ENCODE results near the gene NBPF6. TPM values are rescaled to one million over a fixed set of nuclear protein-coding genes. Genes with fewer than 3 reads are reported as not detected.
"Not testable (repeated sequence)": the region's sequence is repeated elsewhere in the genome, so short reads cannot be mapped to it uniquely, and the experiment has no call there.

The NBPF6 gene, protein sequence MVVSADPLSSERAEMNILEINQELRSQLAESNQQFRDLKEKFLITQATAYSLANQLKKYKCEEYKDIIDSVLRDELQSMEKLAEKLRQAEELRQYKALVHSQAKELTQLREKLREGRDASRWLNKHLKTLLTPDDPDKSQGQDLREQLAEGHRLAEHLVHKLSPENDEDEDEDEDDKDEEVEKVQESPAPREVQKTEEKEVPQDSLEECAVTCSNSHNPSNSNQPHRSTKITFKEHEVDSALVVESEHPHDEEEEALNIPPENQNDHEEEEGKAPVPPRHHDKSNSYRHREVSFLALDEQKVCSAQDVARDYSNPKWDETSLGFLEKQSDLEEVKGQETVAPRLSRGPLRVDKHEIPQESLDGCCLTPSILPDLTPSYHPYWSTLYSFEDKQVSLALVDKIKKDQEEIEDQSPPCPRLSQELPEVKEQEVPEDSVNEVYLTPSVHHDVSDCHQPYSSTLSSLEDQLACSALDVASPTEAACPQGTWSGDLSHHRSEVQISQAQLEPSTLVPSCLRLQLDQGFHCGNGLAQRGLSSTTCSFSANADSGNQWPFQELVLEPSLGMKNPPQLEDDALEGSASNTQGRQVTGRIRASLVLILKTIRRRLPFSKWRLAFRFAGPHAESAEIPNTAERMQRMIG
- total RNA-seq, result not detected
- not detected for polyA plus RNA-seq (ENCODE audit: insufficient read length in 6 of 6)
- long read RNA-seq, donor 1, result 0 reads
- long read RNA-seq, donor 2, result 0 reads
- long read RNA-seq, donor 3, result 0 reads
- long read RNA-seq, donor 4, result 0 reads
- long read RNA-seq, donor 5, result 0 reads
- long read RNA-seq, donor 6, result 0 reads
- long read RNA-seq, donor 7, result 0 reads
- long read RNA-seq, donor 8, result 0 reads
- long read RNA-seq, donor 9, result 0 reads
- long read RNA-seq, donor 10, result 0 reads
- long read RNA-seq, donor 11, result 0 reads
- long read RNA-seq, donor 12, result 0 reads

DNA sequence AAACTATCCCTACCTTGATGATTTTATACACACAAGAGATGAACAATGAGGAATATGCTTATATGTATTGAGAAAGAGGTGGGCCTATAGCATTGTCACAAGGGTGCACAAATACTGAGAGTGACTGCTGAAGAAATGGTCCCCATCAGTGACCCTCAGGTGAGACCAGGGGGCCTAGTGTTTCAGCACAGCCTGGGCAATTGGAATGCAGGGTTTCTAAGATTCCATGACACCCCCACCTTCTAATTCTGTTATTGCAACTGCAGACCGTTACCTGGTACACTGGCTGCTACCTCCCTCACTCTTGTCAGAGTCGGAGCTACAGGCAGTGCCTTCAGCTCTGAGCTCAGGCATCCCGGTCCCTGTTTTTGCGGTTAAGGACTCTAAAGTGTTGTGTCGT is at the start of gene NBPF6:
TSS of gene NBPF6 (plus strand) at position 301 of the 400 bp plus-strand sequence. CDS start 259 bp downstream, outside the sequence.
- H3K27ac ChIP-seq; H3K36me3 ChIP-seq; H3K4me1 ChIP-seq; H3K9me3 ChIP-seq; intact Hi-C loops (cut with DNase I); DNase-seq; H3K27me3 ChIP-seq; ATAC-seq; H3K4me3 ChIP-seq: not testable (repeated sequence)

DNA sequence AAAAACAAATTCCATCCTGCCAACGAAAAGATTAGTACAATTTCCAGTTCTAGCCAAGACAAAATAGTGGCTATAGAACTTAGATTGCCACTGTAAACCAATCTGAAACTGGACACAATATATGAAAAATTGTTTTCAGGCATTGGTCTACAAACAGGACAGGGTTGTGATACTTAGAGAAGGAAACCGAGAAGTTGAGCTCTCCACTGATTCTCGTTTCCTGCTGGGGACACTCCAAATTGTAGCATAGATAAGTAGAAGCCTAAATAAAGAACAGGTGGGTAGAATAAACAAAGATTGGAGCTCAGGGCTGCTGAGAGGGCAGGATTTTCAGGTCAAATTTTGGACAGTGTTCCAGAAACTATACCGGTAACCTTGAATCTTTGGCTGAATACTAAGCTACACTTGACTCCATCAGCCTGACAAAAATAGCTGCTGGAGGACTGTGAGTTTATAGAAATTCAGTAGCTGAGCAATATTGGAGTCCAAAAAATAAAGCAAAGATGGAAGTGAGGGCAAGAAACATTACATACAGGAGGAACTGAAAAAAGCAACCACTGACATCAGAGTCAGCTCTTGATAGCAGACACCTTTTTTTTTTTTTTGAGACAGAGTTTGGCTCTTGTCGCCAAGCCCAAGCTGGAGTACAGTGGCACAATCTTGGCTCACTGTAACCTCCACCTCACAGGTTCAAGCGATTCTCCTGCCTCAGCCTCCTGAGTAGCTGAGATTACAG is 38.9 kb upstream of the NBPF6 start:
- H3K9me3 ChIP-seq; H3K27ac ChIP-seq; ATAC-seq; H3K4me3 ChIP-seq; intact Hi-C loops (cut with DNase I); H3K27me3 ChIP-seq; DNase-seq; H3K4me1 ChIP-seq; H3K36me3 ChIP-seq: not testable (repeated sequence)

DNA sequence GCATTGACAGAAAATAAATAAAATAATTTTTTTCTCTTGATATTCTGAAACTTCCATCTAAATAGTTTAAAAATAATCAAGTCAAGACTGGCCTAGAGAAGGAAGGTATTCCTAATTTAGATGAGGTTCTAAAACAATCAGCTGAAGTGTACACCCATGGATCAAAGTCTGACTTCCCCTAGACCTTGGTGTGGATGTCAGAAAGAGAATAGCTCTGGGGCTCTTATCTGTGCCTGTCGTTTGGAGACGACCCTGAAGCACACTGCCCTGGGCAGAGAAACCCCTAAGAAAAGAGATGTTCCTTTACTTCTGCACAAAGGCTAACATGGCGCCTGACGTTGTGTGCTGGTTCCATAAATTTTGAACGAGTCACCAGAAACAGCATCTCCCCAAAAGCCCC is 30.0 kb upstream of the NBPF6 start:
- H3K4me3 ChIP-seq; H3K27me3 ChIP-seq; ATAC-seq; DNase-seq; H3K4me1 ChIP-seq; H3K36me3 ChIP-seq; H3K9me3 ChIP-seq; H3K27ac ChIP-seq; intact Hi-C loops (cut with DNase I): not testable (repeated sequence)

DNA sequence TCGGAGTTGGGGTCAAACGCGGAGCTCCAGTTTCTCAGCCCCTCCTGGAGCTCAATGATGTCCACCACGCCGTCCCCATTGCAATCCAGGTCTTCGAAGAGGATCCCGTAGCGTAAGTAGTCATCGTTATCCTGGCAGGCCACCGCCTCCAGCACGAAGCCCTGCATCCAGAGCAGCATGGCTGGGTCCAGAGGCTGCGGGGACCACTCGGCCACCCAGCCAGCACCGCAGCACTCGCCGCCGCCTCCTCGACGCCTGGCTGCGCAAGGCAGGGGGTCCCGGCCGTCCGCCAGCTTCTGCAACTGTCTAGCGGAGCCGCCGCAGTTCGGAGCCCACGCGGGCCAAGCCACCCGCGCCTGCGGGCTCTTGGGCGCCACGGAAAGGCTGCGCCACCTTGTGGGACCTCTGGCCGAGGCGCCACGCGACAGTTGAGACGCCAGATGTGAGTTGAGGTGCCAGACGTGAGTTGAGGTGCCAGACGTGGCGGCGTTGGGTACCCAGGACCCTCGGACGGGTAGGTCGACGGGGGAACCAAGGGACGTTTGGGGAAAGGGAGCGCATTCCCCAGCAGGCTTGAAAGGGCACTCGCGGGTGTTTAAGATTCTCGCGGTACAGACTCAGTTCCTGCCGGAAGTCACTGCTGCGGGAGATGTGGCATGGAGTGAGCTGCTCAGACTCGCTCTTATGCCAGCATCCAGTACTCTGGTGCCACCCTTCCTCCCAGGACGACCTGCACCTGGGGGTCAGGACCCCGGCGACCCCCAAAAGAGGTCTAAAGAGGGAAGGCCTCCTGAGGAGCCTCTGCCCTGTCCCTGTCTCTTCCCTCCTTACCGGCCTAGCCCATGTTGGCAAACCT is 28.9 kb upstream of the NBPF6 start:
- intact Hi-C loops (cut with DNase I); H3K9me3 ChIP-seq: not testable (repeated sequence)
- ATAC-seq, result peak; percentile 77

DNA sequence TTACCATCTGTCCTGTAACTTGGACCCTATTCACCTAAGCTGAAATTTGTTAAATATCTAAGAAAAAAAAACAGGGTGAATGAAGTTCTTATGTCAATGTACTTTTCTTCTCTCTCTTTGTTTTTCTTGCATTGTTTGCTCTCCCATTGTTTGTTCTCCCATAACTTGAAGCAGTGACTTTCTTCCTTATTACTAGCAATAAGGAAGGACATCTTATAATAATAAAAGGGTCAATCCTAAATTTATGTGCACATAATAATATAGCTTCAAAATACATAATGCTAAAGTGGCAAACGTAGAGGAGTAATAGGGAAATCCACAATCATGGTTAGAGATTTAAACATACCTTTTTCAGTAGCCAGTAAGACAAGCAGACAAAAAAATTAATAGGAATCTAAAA is 23.3 kb upstream of the NBPF6 start:
- H3K9me3 ChIP-seq; intact Hi-C loops (cut with DNase I); DNase-seq: not testable (repeated sequence)

More for the DNA sequence above, 28.9 kb upstream of the NBPF6 start:
- not testable (repeated sequence) for H3K36me3 ChIP-seq, H3K27me3 ChIP-seq, DNase-seq, H3K4me3 ChIP-seq, H3K4me1 ChIP-seq, H3K27ac ChIP-seq

DNA sequence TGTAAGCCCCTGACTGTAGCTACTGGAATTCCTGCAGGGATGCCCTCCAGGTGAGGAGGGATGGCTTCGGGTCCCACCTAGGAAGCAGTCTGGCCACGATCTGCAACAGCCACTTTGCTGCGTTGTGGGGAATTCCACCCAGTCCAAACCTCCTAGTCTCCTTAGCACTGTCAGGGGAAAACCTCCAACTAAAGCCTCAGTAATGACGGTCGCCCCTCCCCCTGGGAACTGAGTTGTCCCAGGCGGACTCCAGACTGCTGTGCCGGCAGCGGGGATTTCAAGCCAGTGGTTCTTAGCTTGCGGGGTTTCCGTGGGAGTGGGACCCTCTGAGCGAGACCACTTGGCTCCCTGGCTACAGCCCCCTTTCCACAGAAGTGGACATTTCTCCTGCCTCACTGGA is 18.1 kb upstream of the NBPF6 start:
- H3K4me3 ChIP-seq; DNase-seq; H3K27me3 ChIP-seq; H3K27ac ChIP-seq; H3K36me3 ChIP-seq; intact Hi-C loops (cut with DNase I); H3K4me1 ChIP-seq; ATAC-seq; H3K9me3 ChIP-seq: not testable (repeated sequence)

More for the DNA sequence above, 23.3 kb upstream of the NBPF6 start:
- not testable (repeated sequence) for H3K27me3 ChIP-seq, H3K27ac ChIP-seq, H3K4me3 ChIP-seq, ATAC-seq, H3K36me3 ChIP-seq, H3K4me1 ChIP-seq

DNA sequence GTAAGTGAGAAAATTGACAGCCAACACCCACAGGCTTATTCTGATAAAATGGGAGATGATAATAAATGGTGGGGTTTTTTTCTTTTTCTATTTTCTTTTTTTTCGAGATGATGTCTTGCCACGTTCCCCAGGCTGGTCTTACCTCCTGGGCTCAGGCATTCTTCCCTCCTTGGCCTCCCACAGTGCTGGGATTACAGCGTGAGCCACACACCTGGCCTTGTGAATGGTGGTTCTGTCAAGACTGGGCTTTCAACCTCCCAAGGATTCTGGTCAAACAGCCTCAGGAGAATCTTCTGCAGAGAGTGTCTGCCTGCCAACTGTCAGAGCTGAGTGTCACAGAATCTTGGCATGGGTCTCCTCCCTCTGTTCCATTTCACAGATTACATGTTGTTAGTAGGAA is 16.7 kb upstream of the NBPF6 start:
- H3K9me3 ChIP-seq; DNase-seq; ATAC-seq; H3K4me1 ChIP-seq; H3K27me3 ChIP-seq; intact Hi-C loops (cut with DNase I); H3K4me3 ChIP-seq; H3K27ac ChIP-seq; H3K36me3 ChIP-seq: not testable (repeated sequence)

DNA sequence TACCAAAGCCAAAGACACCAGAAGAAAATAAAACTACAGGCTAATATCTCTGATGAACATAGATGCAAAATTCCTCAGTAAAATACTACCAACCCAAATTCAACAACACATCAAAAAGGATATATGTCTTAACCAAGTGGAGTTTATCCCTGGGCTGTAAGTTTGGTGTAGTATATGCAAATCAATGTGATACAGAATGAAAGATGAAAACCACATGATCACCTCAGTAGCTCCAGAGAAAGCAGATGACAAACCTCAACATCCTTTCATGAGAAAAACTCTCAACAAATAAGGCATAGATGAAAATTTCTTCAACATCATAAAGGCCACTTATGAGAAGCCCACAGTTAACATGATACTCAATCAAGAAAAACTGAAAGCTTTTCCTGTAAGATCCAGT is 11.6 kb upstream of the NBPF6 start:
- H3K4me3 ChIP-seq; intact Hi-C loops (cut with DNase I); H3K27ac ChIP-seq; ATAC-seq; H3K36me3 ChIP-seq; H3K4me1 ChIP-seq; DNase-seq; H3K9me3 ChIP-seq; H3K27me3 ChIP-seq: not testable (repeated sequence)

DNA sequence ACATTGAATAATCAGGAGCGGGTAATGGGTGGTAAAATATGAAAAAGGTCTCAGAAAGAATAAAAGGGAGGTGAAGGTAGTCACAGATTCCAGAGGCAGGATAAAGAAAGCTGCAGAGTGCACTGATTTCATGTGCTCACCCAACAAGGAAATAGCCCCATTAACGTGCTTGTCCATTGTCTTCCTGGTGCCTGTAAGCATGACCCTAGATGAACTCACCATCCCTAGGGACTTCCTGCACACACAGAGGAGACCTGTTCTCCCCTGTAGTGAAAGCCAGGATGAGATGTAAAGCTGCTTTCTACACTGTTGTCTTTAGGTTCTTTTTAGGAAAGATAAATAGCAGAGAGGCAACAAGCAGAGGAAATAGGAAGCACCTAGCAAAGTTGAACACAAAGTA is 4.4 kb downstream of the NBPF6 start:
- ATAC-seq; H3K4me3 ChIP-seq; H3K9me3 ChIP-seq; H3K27me3 ChIP-seq; DNase-seq; H3K36me3 ChIP-seq; H3K4me1 ChIP-seq; intact Hi-C loops (cut with DNase I); H3K27ac ChIP-seq: not testable (repeated sequence)

DNA sequence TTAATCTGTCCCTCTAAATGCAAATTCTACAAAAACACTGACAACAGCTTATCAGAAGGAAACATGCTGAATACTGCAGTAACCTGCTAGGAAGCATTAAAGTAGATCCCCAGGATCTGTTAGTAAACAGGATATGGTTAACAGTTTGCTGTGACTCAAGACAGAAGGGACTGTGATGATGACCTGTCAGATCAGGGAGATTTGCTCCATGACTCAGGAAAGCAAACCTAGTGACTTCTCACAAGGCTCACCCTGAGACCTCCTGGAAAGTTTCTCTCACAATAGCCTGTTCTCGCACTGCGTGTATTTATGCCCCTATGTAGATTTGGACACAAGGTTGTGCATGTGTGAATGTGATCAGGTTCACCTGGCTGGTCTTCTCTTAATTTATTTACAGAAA is 8.5 kb downstream of the NBPF6 start:
- H3K36me3 ChIP-seq; H3K9me3 ChIP-seq; intact Hi-C loops (cut with DNase I); H3K4me1 ChIP-seq; H3K27me3 ChIP-seq; H3K27ac ChIP-seq; H3K4me3 ChIP-seq; ATAC-seq; DNase-seq: not testable (repeated sequence)

DNA sequence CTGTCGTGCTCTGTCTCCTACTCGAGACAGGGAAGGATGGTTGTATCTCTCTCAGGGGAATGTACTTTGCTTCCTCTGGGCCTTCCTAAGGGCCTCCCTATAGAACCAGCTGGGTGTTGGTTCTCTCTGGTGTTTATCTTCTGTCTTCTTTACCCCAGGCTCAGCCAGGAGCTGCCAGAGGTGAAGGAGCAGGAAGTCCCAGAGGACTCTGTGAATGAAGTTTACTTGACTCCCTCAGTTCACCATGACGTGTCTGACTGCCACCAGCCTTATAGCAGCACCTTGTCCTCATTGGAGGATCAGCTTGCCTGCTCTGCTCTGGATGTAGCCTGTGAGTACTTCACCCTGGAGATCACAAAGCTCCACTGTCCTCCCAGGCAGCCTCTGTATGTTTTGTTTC is 11.6 kb downstream of the NBPF6 start:
- ATAC-seq; H3K4me3 ChIP-seq; H3K27me3 ChIP-seq; H3K27ac ChIP-seq; H3K9me3 ChIP-seq; H3K4me1 ChIP-seq; DNase-seq; H3K36me3 ChIP-seq; intact Hi-C loops (cut with DNase I): not testable (repeated sequence)

DNA sequence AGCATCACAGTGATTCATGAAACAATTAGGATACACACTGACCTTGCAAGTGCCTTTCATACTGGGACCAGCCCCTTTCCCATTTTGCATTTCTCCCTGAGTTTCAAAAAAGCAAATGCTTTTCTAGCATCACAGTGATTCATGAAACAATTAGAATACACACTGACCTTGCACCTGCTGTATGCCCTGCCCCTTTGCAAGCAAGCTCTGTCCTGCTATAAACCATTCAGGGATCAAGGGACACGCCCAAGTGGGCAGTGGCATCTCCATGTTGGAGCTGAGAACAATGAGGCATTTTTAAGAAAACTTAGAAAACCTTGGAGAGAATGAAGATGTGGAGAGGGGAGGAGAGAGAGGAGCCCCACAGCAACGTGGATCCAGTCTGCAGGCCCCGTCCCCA is 13.8 kb downstream of the NBPF6 start:
- H3K27ac ChIP-seq; H3K4me3 ChIP-seq; H3K36me3 ChIP-seq; H3K4me1 ChIP-seq; ATAC-seq; H3K27me3 ChIP-seq; H3K9me3 ChIP-seq; DNase-seq; intact Hi-C loops (cut with DNase I): not testable (repeated sequence)

Data from left lung (tissue), 14 donors.